Activated naive CD4-positive, alpha-beta T cell treated with Interleukin-2 at 50 U/mL for 16 hours (primary cell): ENCODE results near the gene PTPRQ.

Experiments
- DNase-seq: peaks from one replicate; pipeline ENCODE4 v3.0.0-alpha.2; 2020

Gene PTPRQ

GRCh38 chr12:80565271-80565670 is 121.2 kb downstream of the PTPRQ start:
- no peak for DNase-seq

GRCh38 chr12:80567401-80567800 is 123.4 kb downstream of the PTPRQ start:
- no peak for DNase-seq

- DNase-seq = no peak
Measured at GRCh38 chr12:80576641-80577418, 132.8 kb downstream of the PTPRQ start.

GRCh38 chr12:80580254-80580653 is 136.2 kb downstream of the PTPRQ start:
- no peak for DNase-seq

GRCh38 chr12:80581783-80582182 is 137.7 kb downstream of the PTPRQ start:
- DNase-seq = no peak

- no peak for DNase-seq
Measured at GRCh38 chr12:80582431-80582830, 138.4 kb downstream of the PTPRQ start.

GRCh38 chr12:80589077-80589476 is 145.0 kb downstream of the PTPRQ start:
- DNase-seq = no peak

GRCh38 chr12:80590085-80590484 is 146.1 kb downstream of the PTPRQ start:
- DNase-seq = no peak

GRCh38 chr12:80593766-80594165 is 149.7 kb downstream of the PTPRQ start:
- no peak for DNase-seq

GRCh38 chr12:80596509-80596908 is 152.5 kb downstream of the PTPRQ start:
- DNase-seq = no peak

GRCh38 chr12:80598004-80598606 is 154.1 kb downstream of the PTPRQ start:
- no peak for DNase-seq

GRCh38 chr12:80602455-80602854 is 158.4 kb downstream of the PTPRQ start:
- DNase-seq = no peak

GRCh38 chr12:80607361-80608135 is 163.5 kb downstream of the PTPRQ start:
- DNase-seq = no peak

GRCh38 chr12:80617733-80618132 is 173.7 kb downstream of the PTPRQ start:
- no peak for DNase-seq

- DNase-seq = no peak
Measured at GRCh38 chr12:80620281-80620680, 176.2 kb downstream of the PTPRQ start.

- DNase-seq = no peak
Measured at GRCh38 chr12:80622271-80622670, 178.2 kb downstream of the PTPRQ start.

- DNase-seq = no peak
Measured at GRCh38 chr12:80625051-80625450, 181.0 kb downstream of the PTPRQ start.

- DNase-seq = no peak
Measured at GRCh38 chr12:80625901-80626300, 181.9 kb downstream of the PTPRQ start.

GRCh38 chr12:80627782-80628181 is 183.7 kb downstream of the PTPRQ start:
- no peak for DNase-seq

GRCh38 chr12:80632835-80633234 is 188.8 kb downstream of the PTPRQ start:
- DNase-seq = no peak

- no peak for DNase-seq
Measured at GRCh38 chr12:80634903-80635302, 190.9 kb downstream of the PTPRQ start.

- no peak for DNase-seq
Measured at GRCh38 chr12:80636832-80637231, 192.8 kb downstream of the PTPRQ start.

GRCh38 chr12:80641936-80642335 is 197.9 kb downstream of the PTPRQ start:
- no peak for DNase-seq

GRCh38 chr12:80643961-80644360 is 199.9 kb downstream of the PTPRQ start:
- DNase-seq = no peak
